PFSK-1 (cell line): ENCODE results near the gene CAMTA1.

ENCODE experiments used
- FOXP2 ChIP-seq: optimal IDR thresholded peaks from 2 replicates; pipeline ENCODE3; 2011; ENCODE audit warnings: borderline replicate concordance, control low read depth, inconsistent platforms; ENCODE audit not compliant: insufficient read depth; ENCODE audit errors: extremely low read length, extremely low read depth
- POLR2AphosphoS5 ChIP-seq: IDR thresholded peaks from 2 replicates; pipeline ENCODE4 v1.6.1; 2012; ENCODE audit warnings: low read depth, mild to moderate bottlenecking, control low read depth, low read length, moderate library complexity
- REST ChIP-seq, 2 experiments: IDR thresholded peaks; 2 replicates each; pipeline versions ENCODE4 v1.6.1 to v1.8.0; 2011 to 2012; ENCODE audit warnings: low read depth in 2 of 2, low read length in 2 of 2, control low read depth in 1 of 2, inconsistent platforms in 1 of 2, mild to moderate bottlenecking in 1 of 2, moderate library complexity in 1 of 2; ENCODE audit not compliant: insufficient read depth in 1 of 2
- SIN3A ChIP-seq: IDR thresholded peaks from 2 replicates; pipeline ENCODE4 v1.6.1; 2012; ENCODE audit warnings: mild to moderate bottlenecking, low read length, moderate library complexity, borderline replicate concordance; ENCODE audit not compliant: insufficient read depth
- TAF1 ChIP-seq: IDR thresholded peaks from 2 replicates; pipeline ENCODE4 v1.6.1; 2012; ENCODE audit warnings: low read length, control low read depth, borderline replicate concordance; ENCODE audit not compliant: insufficient read depth

Gene CAMTA1

DNA sequence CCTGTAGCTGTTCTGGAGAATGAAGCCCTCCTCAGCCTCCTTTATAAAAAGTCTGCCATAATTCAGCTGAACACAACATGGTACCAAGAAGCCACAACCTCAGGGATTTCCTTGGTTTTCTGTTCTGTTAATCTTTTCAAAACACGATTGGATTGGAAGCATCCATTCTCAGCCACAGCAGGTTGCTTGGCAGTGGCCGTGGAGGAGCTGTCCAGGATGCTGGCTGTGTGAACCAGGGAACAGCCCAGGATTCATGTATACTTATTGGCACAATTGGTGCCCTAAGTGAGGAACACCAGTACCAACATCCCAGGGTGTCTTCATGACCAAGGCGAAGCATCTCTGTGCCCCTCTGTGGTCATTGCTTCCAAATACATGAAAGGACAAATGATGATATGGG is 393.5 kb downstream of the CAMTA1 start:
- TF ChIP-seq REST (IDR thresholded peaks at IDR 0.05; ENCODE audit: insufficient read depth in 1 of 2, low read depth in 2 of 2, low read length in 2 of 2) (peak; percentile 64 to 81), SIN3A (no peak)

DNA sequence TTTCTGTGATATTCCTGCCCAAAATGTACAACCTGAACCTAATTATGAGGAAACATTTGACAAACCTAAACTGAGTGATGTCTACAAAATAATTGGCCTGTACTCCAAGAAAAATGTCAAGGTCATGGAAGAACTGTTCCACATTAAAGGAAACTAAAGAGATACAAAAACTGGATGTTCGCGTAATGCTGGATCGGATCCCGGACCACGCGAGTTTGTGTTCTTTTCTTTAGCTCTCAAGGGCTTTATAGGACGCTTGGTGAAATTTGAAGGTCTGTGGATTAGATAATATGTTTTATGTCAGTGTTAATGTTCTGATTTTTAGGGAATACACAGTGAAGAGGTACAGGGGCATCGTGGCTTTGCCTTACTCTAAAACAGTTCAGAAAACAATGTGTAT is 400.5 kb downstream of the CAMTA1 start:
- no peak for TF ChIP-seq TAF1
- TF ChIP-seq FOXP2: no peak
- no peak for TF ChIP-seq POLR2AphosphoS5
- no peak for TF ChIP-seq REST (IDR thresholded peaks at IDR 0.05; ENCODE audit: insufficient read depth in 1 of 2, low read depth in 2 of 2, low read length in 2 of 2)
- no peak for TF ChIP-seq SIN3A

DNA sequence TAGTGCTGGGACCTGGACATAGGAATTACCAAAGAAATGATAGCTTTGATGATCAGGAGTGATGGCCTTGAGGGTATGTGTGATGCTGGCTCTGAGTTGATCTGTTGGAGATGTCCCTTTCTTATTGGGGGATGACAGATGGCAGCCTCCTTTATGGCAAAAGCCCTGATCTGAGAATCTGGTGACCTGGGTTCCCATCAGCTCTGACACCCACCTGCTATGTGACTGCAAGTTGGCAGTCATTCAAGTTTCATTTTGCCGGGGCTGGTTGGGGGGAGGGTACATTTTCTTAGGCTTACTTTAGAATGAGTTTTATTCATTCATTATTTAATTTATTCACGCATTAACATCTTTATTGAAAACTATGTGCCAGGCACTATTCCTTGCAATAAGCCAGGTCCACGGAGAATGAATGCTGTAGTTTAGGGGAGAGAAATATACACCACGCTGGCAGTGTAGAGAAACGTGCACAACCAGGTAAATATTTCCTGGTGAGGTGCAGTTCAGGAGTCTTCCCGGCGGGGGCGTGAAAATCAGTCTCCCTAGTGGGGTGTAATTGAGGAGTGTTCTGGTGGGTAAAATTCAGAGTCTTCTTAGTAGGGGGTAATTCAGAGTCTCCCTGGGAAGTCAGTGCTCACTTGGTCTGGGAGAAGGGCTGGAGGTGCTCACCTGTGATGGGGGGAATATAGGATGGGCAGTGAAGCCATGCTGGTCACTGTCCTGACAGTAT is 401.3 kb downstream of the CAMTA1 start:
- TF ChIP-seq SIN3A: no peak
- TF ChIP-seq FOXP2: no peak
- TF ChIP-seq POLR2AphosphoS5: no peak
- TF ChIP-seq REST (IDR thresholded peaks at IDR 0.05; ENCODE audit: insufficient read depth in 1 of 2, low read depth in 2 of 2, low read length in 2 of 2): no peak
- no peak for TF ChIP-seq TAF1

DNA sequence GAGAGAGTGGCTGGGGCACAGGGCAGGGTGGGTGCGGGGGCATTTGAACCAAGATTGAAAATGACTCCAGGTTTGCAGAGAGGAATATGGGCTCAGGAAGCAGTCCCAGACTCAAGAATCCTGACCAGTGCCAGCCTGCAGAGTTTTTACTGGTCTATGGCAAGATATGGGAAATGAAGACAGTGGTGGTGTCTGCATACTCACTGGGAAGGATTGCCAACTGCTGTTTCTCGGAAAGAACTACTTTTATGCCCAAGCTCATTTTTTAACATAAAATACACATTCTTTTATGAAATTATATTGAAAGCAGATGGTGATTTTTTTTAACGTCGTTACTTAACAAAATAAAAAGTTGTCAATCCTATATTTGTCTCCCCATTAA is 401.8 kb downstream of the CAMTA1 start:
- TF ChIP-seq POLR2AphosphoS5 (no peak), TAF1 (no peak), SIN3A (no peak), FOXP2 (no peak), REST (IDR thresholded peaks at IDR 0.05; ENCODE audit: insufficient read depth in 1 of 2, low read depth in 2 of 2, low read length in 2 of 2) (no peak)

DNA sequence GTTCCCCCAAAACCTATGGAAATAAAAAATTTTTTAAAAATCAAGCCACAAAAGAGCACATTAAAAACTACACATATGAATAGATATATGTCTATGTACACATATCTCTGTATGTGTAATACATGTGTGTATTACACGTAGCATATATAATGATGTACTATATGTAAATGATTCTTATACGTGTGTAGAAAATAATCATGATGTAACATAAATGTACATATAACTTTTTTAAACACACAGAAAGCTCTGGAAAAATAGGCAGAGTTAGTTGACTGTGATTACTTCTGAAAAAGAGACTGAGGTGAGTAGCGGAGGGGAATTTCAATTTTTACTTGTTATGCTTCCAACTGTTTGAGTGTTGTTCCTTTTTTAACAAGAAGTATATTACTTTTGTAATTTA is 405.0 kb downstream of the CAMTA1 start:
- TF ChIP-seq FOXP2 (no peak), POLR2AphosphoS5 (no peak), REST (IDR thresholded peaks at IDR 0.05; ENCODE audit: insufficient read depth in 1 of 2, low read depth in 2 of 2, low read length in 2 of 2) (no peak), SIN3A (no peak), TAF1 (no peak)
